Measurements from ENCODE around the gene OR8B2.
"Not testable (repeated sequence)": the region's sequence is repeated elsewhere in the genome, so short reads cannot be mapped to it uniquely, and the experiment has no call there.

Gene OR8B2

DNA sequence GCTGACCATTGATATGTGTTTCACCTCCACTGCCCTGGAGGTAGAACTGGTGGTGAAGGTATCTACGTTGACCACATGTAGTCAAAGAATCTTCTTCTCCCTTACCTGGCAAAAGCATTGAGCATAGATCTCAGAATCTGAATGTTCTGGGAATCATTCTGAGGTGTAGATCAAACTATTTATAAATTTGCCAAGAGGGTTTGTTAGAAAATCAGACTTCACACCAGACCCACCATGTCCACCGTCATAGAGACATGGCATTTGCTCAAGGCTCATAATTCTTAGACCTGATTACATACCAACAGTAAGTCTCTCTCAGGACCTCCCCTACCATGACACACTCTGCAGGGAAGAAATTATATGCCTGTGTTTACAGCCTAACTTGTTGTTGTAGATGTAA, at the start of gene OR8B2:
Gene OR8B2 (minus strand): TSS at position 101 of the 400 bp plus-strand sequence. CDS start 1,156 bp downstream, outside the sequence.
- DNase-seq (ENCODE audit: low read depth, low spot score): no peak

DNA sequence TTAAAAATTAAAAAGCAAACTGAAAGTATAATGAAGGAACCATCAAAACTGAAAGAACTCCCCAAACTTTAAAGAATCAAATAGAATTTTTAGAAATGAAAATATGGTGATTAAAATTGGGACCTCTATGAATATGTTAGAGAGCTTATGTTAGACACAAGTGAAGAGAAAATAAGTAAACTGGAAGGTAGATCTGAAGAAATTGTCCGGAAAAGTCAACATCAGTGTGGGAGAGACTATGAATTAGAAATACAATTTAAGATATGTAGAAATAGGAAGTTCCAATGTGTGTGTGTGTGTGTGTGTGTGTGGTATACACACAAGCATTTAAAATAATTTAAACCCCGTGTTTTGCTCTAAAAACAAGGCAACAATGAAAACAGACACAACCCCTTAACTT, 45.3 kb upstream of the OR8B2 start:
- DNase-seq (ENCODE audit: low read depth, low spot score): no peak

DNA sequence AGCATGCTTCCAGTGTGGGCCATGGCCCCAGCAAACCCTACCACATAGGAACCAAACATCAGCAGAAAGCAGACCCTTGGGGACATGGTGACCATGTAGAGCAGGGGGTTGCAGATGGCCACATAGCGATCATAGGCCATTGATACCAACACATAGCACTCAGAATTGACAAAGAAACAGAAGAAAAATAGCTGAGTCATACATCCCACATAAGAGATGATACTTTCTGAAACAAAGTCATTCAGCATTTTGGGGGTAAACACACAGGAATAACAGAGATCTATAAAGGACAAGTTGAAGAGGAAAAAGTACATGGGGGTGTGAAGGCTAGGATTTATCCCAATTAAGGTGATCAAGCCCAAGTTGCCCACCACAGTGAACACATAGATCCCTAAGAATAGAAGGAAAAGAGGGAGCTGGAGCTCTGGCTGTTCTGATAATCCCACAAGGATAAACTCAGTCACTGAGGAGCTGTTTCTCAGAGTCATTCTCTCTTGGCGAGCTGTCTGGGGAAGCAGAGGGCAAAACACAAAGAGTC, 40.2 kb upstream of the OR8B2 start, which contains the start of gene OR8B4:
Gene OR8B4 (minus strand): TSS at position 488 of the 538 bp plus-strand sequence. CDS start 0 bp downstream, at position 488.
- DNase-seq (ENCODE audit: low read depth, low spot score): no peak

DNA sequence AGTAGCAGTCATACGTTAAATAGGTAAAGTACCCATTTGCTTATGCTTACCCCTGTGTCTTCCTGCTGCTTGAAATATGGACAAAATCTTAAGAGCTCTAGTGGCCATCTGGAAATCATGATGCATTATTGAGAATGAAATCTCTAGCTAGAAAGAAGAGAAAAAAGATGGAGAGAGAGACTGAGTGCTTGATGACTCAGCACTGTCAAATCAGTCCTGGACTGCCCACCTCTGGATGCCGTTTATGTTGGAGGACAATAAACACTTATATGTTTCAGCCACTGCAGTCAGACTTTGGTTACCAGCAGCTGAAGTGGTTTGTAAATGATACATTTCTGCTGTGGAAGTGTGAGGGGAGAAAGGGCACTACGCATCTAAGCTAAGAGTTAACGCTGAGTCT, 36.7 kb upstream of the OR8B2 start:
- DNase-seq (ENCODE audit: low read depth, low spot score): no peak

GRCh38 chr11:124415356-124415923, 31.1 kb upstream of the OR8B2 start:
- peak; percentile 34 for DNase-seq (ENCODE audit: low read depth, low spot score)

DNA sequence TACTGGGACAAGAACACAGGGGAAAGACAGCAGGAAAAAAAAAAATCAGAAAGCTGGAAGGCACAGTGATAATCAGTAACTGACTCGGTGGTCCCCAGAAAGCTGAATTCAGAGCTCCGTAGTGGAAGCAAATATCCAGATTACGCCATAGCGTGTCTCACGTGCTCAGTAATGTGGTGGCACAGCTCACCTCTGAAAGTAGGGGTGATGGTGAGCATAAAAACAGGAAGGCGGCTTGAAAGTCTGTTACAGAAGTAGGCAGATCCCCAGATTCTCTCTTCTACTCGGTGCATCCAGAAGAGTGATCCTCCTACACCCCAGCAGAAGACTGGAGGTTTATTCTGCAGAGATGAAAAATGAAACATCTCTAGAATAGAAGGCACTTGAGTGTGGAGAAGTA, 25.6 kb upstream of the OR8B2 start:
- no peak for DNase-seq (ENCODE audit: low read depth, low spot score)

GRCh38 chr11:124405581-124405980, 21.3 kb upstream of the OR8B2 start:
- DNase-seq (ENCODE audit: low read depth, low spot score): no peak

GRCh38 chr11:124403186-124403585, 18.9 kb upstream of the OR8B2 start:
- DNase-seq (ENCODE audit: low read depth, low spot score): not testable (repeated sequence)

GRCh38 chr11:124402326-124402922, 18.1 kb upstream of the OR8B2 start:
- peak; percentile 91 for DNase-seq (ENCODE audit: low read depth, low spot score)

DNA sequence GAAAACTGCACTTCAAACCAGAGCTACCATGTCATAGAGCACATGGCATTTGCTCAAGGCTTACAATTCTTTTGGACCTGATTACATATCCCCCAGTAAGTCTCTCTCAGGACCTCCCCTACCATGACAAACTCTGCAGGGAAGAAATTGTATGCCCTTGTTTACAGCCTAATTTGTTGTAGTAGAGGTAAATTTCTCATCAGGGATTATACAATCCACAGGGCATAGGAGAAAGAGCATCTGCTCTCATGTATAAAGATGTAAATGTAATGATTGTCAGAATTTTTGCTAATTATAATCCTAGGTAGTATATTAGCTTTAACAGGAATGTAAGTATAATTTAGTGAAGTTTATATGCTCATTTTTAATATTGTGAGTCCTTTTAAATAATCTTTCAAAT, 14.6 kb upstream of the OR8B2 start, which contains the start of gene OR8B3:
Gene OR8B3 (minus strand): TSS at position 101 of the 400 bp plus-strand sequence. CDS start 1,673 bp downstream, outside the sequence.
- no peak for DNase-seq (ENCODE audit: low read depth, low spot score)

- not testable (repeated sequence) for DNase-seq (ENCODE audit: low read depth, low spot score)
Measured at GRCh38 chr11:124396847-124397246, 12.5 kb upstream of the OR8B2 start.

GRCh38 chr11:124394408-124394807, 10.1 kb upstream of the OR8B2 start:
- no peak for DNase-seq (ENCODE audit: low read depth, low spot score)

GRCh38 chr11:124382857-124383256, 1.4 kb downstream of the OR8B2 start:
- DNase-seq (ENCODE audit: low read depth, low spot score): not testable (repeated sequence)

- no peak for DNase-seq (ENCODE audit: low read depth, low spot score)
Measured at GRCh38 chr11:124380585-124380984, 3.7 kb downstream of the OR8B2 start.

- DNase-seq (ENCODE audit: low read depth, low spot score): no peak
Measured at GRCh38 chr11:124376280-124376679, 8.0 kb downstream of the OR8B2 start.

DNA sequence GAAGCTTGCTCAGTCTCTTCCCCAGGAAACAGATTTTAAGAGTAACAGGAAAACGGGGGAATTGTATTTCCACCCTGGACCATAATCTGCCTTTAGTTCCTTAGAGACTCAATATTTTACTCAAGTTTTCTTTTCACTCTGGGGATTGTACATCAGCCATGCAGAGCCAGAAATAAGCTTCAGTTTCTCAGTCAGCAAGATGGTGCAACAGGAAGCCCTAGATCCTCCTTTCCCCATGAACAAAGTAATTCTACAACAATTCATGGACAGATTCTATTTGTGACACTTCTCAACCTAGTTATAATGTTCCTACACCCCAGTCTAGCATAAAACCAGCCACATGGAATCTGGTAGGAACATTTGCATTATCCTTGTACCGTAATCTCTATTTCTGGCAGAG, 24.7 kb downstream of the OR8B2 start:
- DNase-seq (ENCODE audit: low read depth, low spot score): no peak

DNA sequence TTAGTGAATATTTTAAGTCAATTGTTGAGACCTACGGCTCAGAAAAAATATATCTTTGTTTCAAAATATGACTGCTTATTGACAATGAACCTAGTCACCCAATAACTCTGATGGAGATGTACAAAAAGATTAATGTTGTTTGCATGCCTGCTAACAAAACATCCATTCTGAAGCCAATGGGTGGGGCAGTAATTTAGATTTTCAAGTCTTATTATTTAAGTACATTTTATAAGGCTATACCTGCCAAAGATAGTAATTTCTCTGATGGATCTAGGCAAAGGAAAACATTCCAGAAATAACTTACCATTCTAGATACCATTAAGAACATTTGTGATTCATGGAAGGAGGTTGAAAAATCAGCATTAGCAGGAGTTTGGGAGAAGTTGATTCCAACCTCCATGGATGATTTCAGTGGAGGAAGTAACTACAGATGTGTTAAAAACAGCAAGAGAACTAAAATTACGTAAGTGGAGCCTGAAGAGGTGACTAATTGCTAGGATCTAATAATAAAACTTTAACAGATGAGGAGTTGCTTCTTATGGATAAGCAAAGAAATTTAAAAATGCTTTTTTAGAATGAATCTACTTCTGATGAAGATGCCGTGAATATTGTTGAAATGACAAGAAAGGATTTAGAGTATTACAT, 37.9 kb downstream of the OR8B2 start:
- DNase-seq (ENCODE audit: low read depth, low spot score): no peak

GRCh38 chr11:124344346-124344745, 40.0 kb downstream of the OR8B2 start:
- DNase-seq (ENCODE audit: low read depth, low spot score): no peak

GRCh38 chr11:124340142-124340447, 44.2 kb downstream of the OR8B2 start:
- DNase-seq (ENCODE audit: low read depth, low spot score): no peak

GRCh38 chr11:124339396-124340141, 44.7 kb downstream of the OR8B2 start:
- DNase-seq (ENCODE audit: low read depth, low spot score): no peak

Measured in astrocyte of the hippocampus (primary cell).